Mesenchymal stem cell (in vitro differentiated cells and primary cell): ENCODE data around the gene FAM13C.
"Not testable (repeated sequence)": the region's sequence is repeated elsewhere in the genome, so short reads cannot be mapped to it uniquely, and the experiment has no call there.

Source experiments
- DNase-seq: peaks from one replicate; pipeline ENCODE4 v3.0.0-alpha.2; 2013
- H2AFZ ChIP-seq: one replicate; pipeline ENCODE4 v1.6.1; 2013; ENCODE audit warnings: low read depth, mild to moderate bottlenecking, control low read depth, inconsistent platforms, low read length, moderate library complexity
- H2AK5ac ChIP-seq: 2 replicates; pipeline ENCODE4 v1.6.1; 2013; ENCODE audit warnings: low read length, moderate library complexity, mild to moderate bottlenecking, inconsistent platforms; ENCODE audit not compliant: severe bottlenecking
- H2BK120ac ChIP-seq: one replicate; pipeline ENCODE4 v1.6.1; 2013; ENCODE audit warnings: low read depth, mild to moderate bottlenecking, inconsistent platforms, low read length, moderate library complexity
- H2BK12ac ChIP-seq, 2 experiments: one replicate each; pipeline ENCODE4 v1.6.1; 2013; ENCODE audit warnings: inconsistent platforms in 2 of 2, low read length in 2 of 2, mild to moderate bottlenecking in 2 of 2, moderate library complexity in 2 of 2, control low read depth in 1 of 2
- H2BK15ac ChIP-seq: one replicate; pipeline ENCODE4 v1.6.1; 2013; ENCODE audit warnings: mild to moderate bottlenecking, low read depth, inconsistent platforms; ENCODE audit not compliant: poor library complexity, severe bottlenecking
- H2BK5ac ChIP-seq: 2 replicates; pipeline ENCODE4 v1.6.1; 2013; ENCODE audit warnings: low read depth, mild to moderate bottlenecking, low read length, control low read depth, inconsistent platforms; ENCODE audit not compliant: poor library complexity, severe bottlenecking
- H3K14ac ChIP-seq, 2 experiments: one replicate each; pipeline ENCODE4 v1.6.1; 2013; ENCODE audit warnings: inconsistent platforms in 2 of 2, low read length in 2 of 2, control low read depth in 1 of 2, mild to moderate bottlenecking in 1 of 2, moderate library complexity in 1 of 2
- H3K18ac ChIP-seq, 2 experiments: one replicate each; pipeline ENCODE4 v1.6.1; 2013; ENCODE audit warnings: inconsistent platforms in 2 of 2, low read length in 2 of 2, control low read depth in 1 of 2, low read depth in 1 of 2, mild to moderate bottlenecking in 1 of 2
- H3K23ac ChIP-seq, 2 experiments: one replicate each; pipeline ENCODE4 v1.6.1; 2013; ENCODE audit warnings: inconsistent platforms in 2 of 2, low read length in 2 of 2, mild to moderate bottlenecking in 2 of 2, moderate library complexity in 2 of 2, control low read depth in 1 of 2
- H3K27ac ChIP-seq: 2 replicates; pipeline ENCODE4 v1.5.1; 2013; ENCODE audit warnings: mild to moderate bottlenecking, moderate library complexity, low read length, control low read depth, inconsistent platforms; ENCODE audit not compliant: poor library complexity, severe bottlenecking
- H3K27me3 ChIP-seq, 2 experiments: 2 replicates each; pipeline versions ENCODE4 v1.6.1 to v1.7.0; 2013; ENCODE audit warnings: low read length in 2 of 2, mild to moderate bottlenecking in 2 of 2, moderate library complexity in 2 of 2, control low read depth in 1 of 2, inconsistent platforms in 1 of 2; ENCODE audit not compliant: control insufficient read depth in 1 of 2, insufficient read depth in 1 of 2
- H3K36me3 ChIP-seq, 2 experiments: 2 replicates each; pipeline versions ENCODE4 v1.6.1 to v1.7.0; 2013; ENCODE audit warnings: low read length in 2 of 2, control low read depth in 1 of 2, inconsistent platforms in 1 of 2, low read depth in 1 of 2, mild to moderate bottlenecking in 1 of 2; ENCODE audit not compliant: insufficient read depth in 2 of 2, control insufficient read depth in 1 of 2
- H3K4ac ChIP-seq, 2 experiments: one replicate each; pipeline ENCODE4 v1.6.1; 2013; ENCODE audit warnings: inconsistent platforms in 2 of 2, low read length in 2 of 2, mild to moderate bottlenecking in 2 of 2, moderate library complexity in 2 of 2, control low read depth in 1 of 2, low read depth in 1 of 2
- H3K4me1 ChIP-seq: 2 replicates; pipeline ENCODE4 v1.6.1; 2013; ENCODE audit warnings: low read depth, low read length, control low read depth; ENCODE audit not compliant: control insufficient read depth, insufficient read depth
- H3K4me2 ChIP-seq: 2 replicates; pipeline ENCODE4 v1.6.1; 2013; ENCODE audit warnings: low read length, mild to moderate bottlenecking, inconsistent platforms; ENCODE audit not compliant: poor library complexity, severe bottlenecking
- H3K4me3 ChIP-seq, 2 experiments: 2 replicates each; pipeline versions ENCODE4 v1.5.1 to v1.7.0; 2013; ENCODE audit warnings: low read length in 2 of 2, mild to moderate bottlenecking in 2 of 2, control low read depth in 1 of 2, low read depth in 1 of 2; ENCODE audit not compliant: insufficient read depth in 1 of 2
- H3K79me1 ChIP-seq: replicated peaks from 2 replicates; pipeline ENCODE4 v1.6.1; 2013; ENCODE audit warnings: mild to moderate bottlenecking, control low read depth, low read length, inconsistent platforms; ENCODE audit not compliant: poor library complexity, severe bottlenecking
- H3K9ac ChIP-seq: 2 replicates; pipeline ENCODE4 v1.7.0; 2013; ENCODE audit warnings: mild to moderate bottlenecking, low read length, moderate library complexity
- H3K9me3 ChIP-seq: 2 replicates; pipeline ENCODE4 v1.7.0; 2013; ENCODE audit warnings: mild to moderate bottlenecking, low read length; ENCODE audit not compliant: control insufficient read depth
- H4K8ac ChIP-seq: one replicate; pipeline ENCODE4 v1.6.1; 2013; ENCODE audit warnings: inconsistent platforms, mild to moderate bottlenecking, low read length, moderate library complexity
- H4K91ac ChIP-seq: one replicate; pipeline ENCODE4 v1.6.1; 2013; ENCODE audit warnings: mild to moderate bottlenecking, low read length, inconsistent platforms
- WGBS: methylation state at CpG from one replicate; pipeline ENCODE4 v1.1.7; 2013; ENCODE audit warnings: mixed read lengths; 5-methylcytosine and 5-hydroxymethylcytosine counted together

FAM13C gene

GRCh38 chr10:59239108-59239507 is 123.2 kb downstream of the FAM13C start:
- DNase-seq, H2AK5ac ChIP-seq, H3K9ac ChIP-seq, H3K23ac ChIP-seq, H2BK5ac ChIP-seq, H3K14ac ChIP-seq, H2BK12ac ChIP-seq, H3K18ac ChIP-seq, H3K4me2 ChIP-seq, H3K27ac ChIP-seq, H4K91ac ChIP-seq, H3K27me3 ChIP-seq, H3K79me1 ChIP-seq, H2BK15ac ChIP-seq, H3K4me1 ChIP-seq, H4K8ac ChIP-seq, H3K36me3 ChIP-seq, H3K4me3 ChIP-seq, H2BK120ac ChIP-seq, H3K9me3 ChIP-seq, H3K4ac ChIP-seq, H2AFZ ChIP-seq: not testable (repeated sequence)
- WGBS: 80% methylated on average over 1 of the region's 2 CpGs

- Histone ChIP-seq H3K4me2 (no peak overlapping the region), H3K23ac (no peak overlapping the region), H3K4me3 (no peak overlapping the region), H2AFZ (no peak overlapping the region), H4K91ac (no peak overlapping the region), H3K9ac (no peak overlapping the region), H3K36me3 (no peaks in the 10 kb centered on the region), H3K27me3 (peaks cover 0 to 5% of the 10 kb centered on the region in 2 experiments), H2BK15ac (no peak overlapping the region), H3K18ac (no peak overlapping the region), H3K4me1 (no peaks in the 10 kb centered on the region), H3K14ac (no peak overlapping the region), H4K8ac (no peak overlapping the region), H3K79me1 (no peaks in the 10 kb centered on the region), H3K9me3 (no peaks in the 10 kb centered on the region), H3K27ac (no peak overlapping the region), H2BK12ac (no peak overlapping the region), H2BK5ac (no peak overlapping the region), H2AK5ac (no peak overlapping the region), H3K4ac (no peak overlapping the region), H2BK120ac (no peak overlapping the region)
- DNase-seq: no peak
Measured at GRCh38 chr10:59237775-59238174, 124.6 kb downstream of the FAM13C start.

GRCh38 chr10:59236064-59236697 is 126.2 kb downstream of the FAM13C start:
- Histone ChIP-seq H3K4me2 (no peak overlapping the region), H3K9me3 (no peaks in the 10 kb centered on the region), H3K4me3 (no peak overlapping the region), H2AFZ (no peak overlapping the region), H3K9ac (no peak overlapping the region), H2BK5ac (no peak overlapping the region), H3K79me1 (no peaks in the 10 kb centered on the region), H3K4me1 (no peaks in the 10 kb centered on the region), H3K23ac (no peak overlapping the region), H4K8ac (no peak overlapping the region), H2BK12ac (no peak overlapping the region), H3K4ac (no peak overlapping the region), H3K36me3 (no peaks in the 10 kb centered on the region), H2BK120ac (no peak overlapping the region), H4K91ac (no peak overlapping the region), H3K14ac (no peak overlapping the region), H3K27ac (no peak overlapping the region), H3K18ac (no peak overlapping the region), H3K27me3 (no peaks in the 10 kb centered on the region), H2AK5ac (no peak overlapping the region), H2BK15ac (no peak overlapping the region)
- WGBS: 80% methylated on average over 3 of the region's 4 CpGs
- DNase-seq: no peak

- H3K9ac ChIP-seq: no peak overlapping the region
- no peak overlapping the region for H4K8ac ChIP-seq
- H2AFZ ChIP-seq: no peak overlapping the region
- no peak overlapping the region for H3K4me2 ChIP-seq
- H4K91ac ChIP-seq: no peak overlapping the region
- H3K36me3 ChIP-seq: no peaks in the 10 kb centered on the region
- no peak overlapping the region for H3K4me3 ChIP-seq
- H2BK5ac ChIP-seq: no peak overlapping the region
- no peak overlapping the region for H3K27ac ChIP-seq
- no peak overlapping the region for H2BK120ac ChIP-seq
- no peak overlapping the region for H2BK12ac ChIP-seq
- H3K27me3 ChIP-seq: no peaks in the 10 kb centered on the region
- H3K9me3 ChIP-seq: no peaks in the 10 kb centered on the region
- H3K23ac ChIP-seq: no peak overlapping the region
- peak; percentile 51 for DNase-seq
- no peak overlapping the region for H3K18ac ChIP-seq
- no peak overlapping the region for H2BK15ac ChIP-seq
- H3K14ac ChIP-seq: no peak overlapping the region
- H3K4me1 ChIP-seq: no peaks in the 10 kb centered on the region
- H3K4ac ChIP-seq: no peak overlapping the region
- H2AK5ac ChIP-seq: no peak overlapping the region
- no peaks in the 10 kb centered on the region for H3K79me1 ChIP-seq
Measured at GRCh38 chr10:59234816-59235429, 127.4 kb downstream of the FAM13C start.
